HEK293T (cell line): ENCODE results near the gene SPIRE1.

ENCODE experiments used
- BHLHE40 ChIP-seq: fragments of 450-650 bp; IDR thresholded peaks from 2 replicates; pipeline ENCODE4 v1.6.1; 2016; ENCODE audit warnings: mild to moderate bottlenecking, moderate library complexity, borderline replicate concordance
- FOXK2 ChIP-seq: fragments of 450-650 bp; IDR thresholded peaks from 2 replicates; pipeline ENCODE4 v1.6.1; 2016; ENCODE audit warnings: mild to moderate bottlenecking
- L3MBTL2 ChIP-seq: fragments of 450-650 bp; conservative IDR thresholded peaks from 2 replicates; pipeline ENCODE4 v1.6.1; 2016; ENCODE audit warnings: mild to moderate bottlenecking
- SP1 ChIP-seq: fragments of 450-650 bp; IDR thresholded peaks from 2 replicates; pipeline ENCODE4 v1.6.1; 2017
- TARDBP ChIP-seq: fragments of 450-650 bp; IDR thresholded peaks from 2 replicates; pipeline ENCODE4 v1.6.1; 2016

DNA sequence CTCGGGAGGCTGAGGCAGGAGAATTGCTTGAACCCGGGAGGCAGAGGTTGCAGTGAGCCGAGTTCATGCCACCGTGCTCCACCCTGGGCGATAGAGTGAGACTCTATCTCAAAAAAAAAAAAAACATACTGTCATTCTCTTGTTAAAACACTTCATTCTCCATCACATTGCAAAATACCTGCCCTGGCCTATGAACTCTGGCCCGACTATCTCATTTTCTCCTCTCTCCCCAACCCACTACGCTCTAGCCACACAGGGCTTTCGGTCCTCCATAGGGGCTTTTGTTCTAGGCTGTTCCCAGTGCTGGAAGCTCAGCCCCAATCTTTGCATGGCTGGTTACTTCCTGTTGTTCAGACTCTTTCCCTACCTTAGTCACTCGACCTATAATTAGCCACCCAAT, 34.3 kb upstream of the SPIRE1 start:
- TF ChIP-seq L3MBTL2 (no peak), SP1 (no peak), TARDBP (no peak), BHLHE40 (no peak), FOXK2 (no peak)
